Activated naive CD4-positive, alpha-beta T cell treated with anti-CD3 and anti-CD28 coated beads for 36 hours (primary cell): ENCODE results near the gene TGM3. TPM values are rescaled to one million over a fixed set of nuclear protein-coding genes. Genes with fewer than 3 reads are reported as not detected.

ENCODE experiments used
- CTCF ChIA-PET: fragments of 350-600 bp; sonication (Branson Sonifier 250); formaldehyde crosslinking; loops from one replicate; lab custom pipeline; 2021; ENCODE audit warnings: antibody characterized with exemption; lab: Charles Lee
- DNase-seq: peaks from one replicate; pipeline ENCODE4 v3.0.0-alpha.2; 2020
- H3K27ac Mint-ChIP-seq: one replicate; pipeline ENCODE4 v1.8.0; 2021; ENCODE audit warnings: mild to moderate bottlenecking, mixed read lengths
- H3K27me3 Mint-ChIP-seq: one replicate; pipeline ENCODE4 v1.8.0; 2021; ENCODE audit warnings: low read depth, mixed read lengths
- H3K36me3 Mint-ChIP-seq: one replicate; pipeline ENCODE4 v1.8.0; 2021; ENCODE audit warnings: low read depth, mixed read lengths
- H3K4me1 Mint-ChIP-seq: one replicate; pipeline ENCODE4 v1.8.0; 2021; ENCODE audit warnings: low read depth, mixed read lengths
- H3K4me3 Mint-ChIP-seq: one replicate; pipeline ENCODE4 v1.8.0; 2021; ENCODE audit warnings: mild to moderate bottlenecking, moderate library complexity, mixed read lengths
- H3K9me3 Mint-ChIP-seq: one replicate; pipeline ENCODE4 v1.8.0; 2021; ENCODE audit warnings: mixed read lengths
- intact Hi-C: fragments of 100-400 bp; cut with micrococcal nuclease; formaldehyde crosslinking; loops from one replicate; pipeline ENCODE4 v1.15.1; 2023
- total RNA-seq, 2 experiments: library from RNA; stranded (reverse); gene quantifications; one replicate each; pipeline ENCODE4 v1.2.3, GENCODE V29; 2021

Gene TGM3
- total RNA-seq, 2 experiments from 2014 or later = not detected

GRCh38 chr20:2301164-2301622 lies 5.4 kb downstream of the TGM3 start:
- peak; percentile 47 for DNase-seq
- peaks cover 8% of the 10 kb centered on the region for H3K4me1 Mint-ChIP-seq
- CTCF ChIA-PET = interaction anchor here (0.6 kb wide), 1 partner anchor 66 kb away, joined by 3 read pairs; no protein-coding TSS in a partner anchor
- no peaks in the 10 kb centered on the region for H3K9me3 Mint-ChIP-seq
- no peaks in the 10 kb centered on the region for H3K27me3 Mint-ChIP-seq
- no peak overlapping the region for H3K27ac Mint-ChIP-seq
- H3K36me3 Mint-ChIP-seq = no peaks in the 10 kb centered on the region
- intact Hi-C loops = no loop called here
- no peak overlapping the region for H3K4me3 Mint-ChIP-seq

- Mint-ChIP-seq H3K36me3 (no peaks in the 10 kb centered on the region), H3K9me3 (no peaks in the 10 kb centered on the region), H3K4me3 (no peak overlapping the region), H3K27ac (no peak overlapping the region), H3K27me3 (peaks cover 3% of the 10 kb centered on the region), H3K4me1 (peaks cover 8% of the 10 kb centered on the region)
- intact Hi-C loops = no loop called here
- CTCF ChIA-PET = no interaction called here
- no peak for DNase-seq
Observed at GRCh38 chr20:2302384-2303060, 6.7 kb downstream of the TGM3 start.

GRCh38 chr20:2303673-2304072 lies 7.9 kb downstream of the TGM3 start:
- intact Hi-C loops = no loop called here
- H3K27me3 Mint-ChIP-seq = peaks cover 3% of the 10 kb centered on the region

GRCh38 chr20:2304180-2304579 lies 8.4 kb downstream of the TGM3 start:
- DNase-seq = no peak
- intact Hi-C loops = no loop called here
- Mint-ChIP-seq H3K36me3 (no peaks in the 10 kb centered on the region), H3K4me1 (peaks cover 8% of the 10 kb centered on the region), H3K4me3 (no peak overlapping the region), H3K9me3 (no peaks in the 10 kb centered on the region), H3K27ac (no peak overlapping the region), H3K27me3 (peaks cover 3% of the 10 kb centered on the region)
- CTCF ChIA-PET = no interaction called here

More at GRCh38 chr20:2303673-2304072, 7.9 kb downstream of the TGM3 start:
- no peaks in the 10 kb centered on the region for H3K36me3 Mint-ChIP-seq
- no peaks in the 10 kb centered on the region for H3K9me3 Mint-ChIP-seq
- no peak for DNase-seq
- CTCF ChIA-PET = no interaction called here
- no peak overlapping the region for H3K4me3 Mint-ChIP-seq
- H3K27ac Mint-ChIP-seq = no peak overlapping the region
- peaks cover 8% of the 10 kb centered on the region for H3K4me1 Mint-ChIP-seq

GRCh38 chr20:2305029-2305428 lies 9.2 kb downstream of the TGM3 start:
- no peak for DNase-seq
- H3K27ac Mint-ChIP-seq = no peak overlapping the region
- H3K4me1 Mint-ChIP-seq = peaks cover 8% of the 10 kb centered on the region
- CTCF ChIA-PET = no interaction called here
- H3K4me3 Mint-ChIP-seq = no peak overlapping the region
- no peaks in the 10 kb centered on the region for H3K9me3 Mint-ChIP-seq
- intact Hi-C loops = no loop called here
- no peaks in the 10 kb centered on the region for H3K36me3 Mint-ChIP-seq
- peaks cover 3% of the 10 kb centered on the region for H3K27me3 Mint-ChIP-seq

GRCh38 chr20:2305479-2305878 lies 9.7 kb downstream of the TGM3 start:
- intact Hi-C loops = no loop called here
- H3K27ac Mint-ChIP-seq = no peak overlapping the region

GRCh38 chr20:2305946-2306345 lies 10.1 kb downstream of the TGM3 start:
- Mint-ChIP-seq H3K27me3 (peaks cover 3% of the 10 kb centered on the region), H3K4me3 (no peak overlapping the region), H3K4me1 (peaks cover 5% of the 10 kb centered on the region), H3K36me3 (no peaks in the 10 kb centered on the region), H3K9me3 (no peaks in the 10 kb centered on the region), H3K27ac (no peak overlapping the region)
- DNase-seq = no peak
- intact Hi-C loops = no loop called here
- CTCF ChIA-PET = no interaction called here

More at GRCh38 chr20:2305479-2305878, 9.7 kb downstream of the TGM3 start:
- no peak for DNase-seq
- Mint-ChIP-seq H3K36me3 (no peaks in the 10 kb centered on the region), H3K9me3 (no peaks in the 10 kb centered on the region), H3K27me3 (peaks cover 3% of the 10 kb centered on the region), H3K4me1 (peaks cover 8% of the 10 kb centered on the region), H3K4me3 (no peak overlapping the region)
- CTCF ChIA-PET = no interaction called here

- no peak overlapping the region for H3K27ac Mint-ChIP-seq
- intact Hi-C loops = no loop called here
- H3K9me3 Mint-ChIP-seq = no peaks in the 10 kb centered on the region
- DNase-seq = no peak
- no peaks in the 10 kb centered on the region for H3K36me3 Mint-ChIP-seq
- H3K4me3 Mint-ChIP-seq = no peak overlapping the region
- no peaks in the 10 kb centered on the region for H3K4me1 Mint-ChIP-seq
- CTCF ChIA-PET = interaction anchor here (1.4 kb wide), 1 partner anchor 100 kb away, joined by 5 read pairs; no protein-coding TSS in a partner anchor
- peaks cover 3% of the 10 kb centered on the region for H3K27me3 Mint-ChIP-seq
Observed at GRCh38 chr20:2307136-2307535, 11.3 kb downstream of the TGM3 start.

- intact Hi-C loops = no loop called here
- DNase-seq = no peak
- Mint-ChIP-seq H3K27me3 (peaks cover 3% of the 10 kb centered on the region), H3K4me1 (no peaks in the 10 kb centered on the region), H3K9me3 (no peaks in the 10 kb centered on the region), H3K27ac (no peak overlapping the region), H3K36me3 (no peaks in the 10 kb centered on the region), H3K4me3 (no peak overlapping the region)
- CTCF ChIA-PET = no interaction called here
Observed at GRCh38 chr20:2311329-2311728, 15.5 kb downstream of the TGM3 start.

- Mint-ChIP-seq H3K9me3 (no peaks in the 10 kb centered on the region), H3K4me1 (no peaks in the 10 kb centered on the region), H3K36me3 (no peaks in the 10 kb centered on the region), H3K4me3 (no peak overlapping the region), H3K27me3 (no peaks in the 10 kb centered on the region), H3K27ac (no peak overlapping the region)
- CTCF ChIA-PET = no interaction called here
- no peak for DNase-seq
- intact Hi-C loops = no loop called here
Observed at GRCh38 chr20:2312876-2313275, 17.1 kb downstream of the TGM3 start.

GRCh38 chr20:2313316-2313715 lies 17.5 kb downstream of the TGM3 start:
- Mint-ChIP-seq H3K27me3 (no peaks in the 10 kb centered on the region), H3K9me3 (no peaks in the 10 kb centered on the region), H3K4me3 (no peak overlapping the region), H3K27ac (no peak overlapping the region), H3K4me1 (no peaks in the 10 kb centered on the region), H3K36me3 (no peaks in the 10 kb centered on the region)
- intact Hi-C loops = no loop called here
- DNase-seq = no peak
- CTCF ChIA-PET = no interaction called here

- no peaks in the 10 kb centered on the region for H3K27me3 Mint-ChIP-seq
- no peak overlapping the region for H3K27ac Mint-ChIP-seq
- no peaks in the 10 kb centered on the region for H3K36me3 Mint-ChIP-seq
- no peak for DNase-seq
- H3K4me3 Mint-ChIP-seq = no peak overlapping the region
- H3K9me3 Mint-ChIP-seq = peaks cover 5% of the 10 kb centered on the region
- no peaks in the 10 kb centered on the region for H3K4me1 Mint-ChIP-seq
- intact Hi-C loops = no loop called here
- CTCF ChIA-PET = interaction anchor here (0.7 kb wide), 1 partner anchor 611 kb away, joined by 3 read pairs; no protein-coding TSS in a partner anchor
Observed at GRCh38 chr20:2314759-2315439, 19.1 kb downstream of the TGM3 start.

GRCh38 chr20:2315440-2315778 lies 19.6 kb downstream of the TGM3 start:
- Mint-ChIP-seq H3K36me3 (no peaks in the 10 kb centered on the region), H3K4me3 (no peak overlapping the region), H3K27ac (no peak overlapping the region), H3K27me3 (no peaks in the 10 kb centered on the region), H3K9me3 (peaks cover 5% of the 10 kb centered on the region), H3K4me1 (no peaks in the 10 kb centered on the region)
- intact Hi-C loops = no loop called here
- CTCF ChIA-PET = no interaction called here
- no peak for DNase-seq
